Left lung (tissue), 14 donors: ENCODE results near the gene MAMLD1. TPM values are rescaled to one million over a fixed set of nuclear protein-coding genes. Genes with fewer than 3 reads are reported as not detected.

ENCODE experiments used
- ATAC-seq: fragments of 200-7000 bp; cut with Tn5 transposase; one replicate; pipeline ENCODE4 v1.9.1; 2020; ENCODE audit warnings: moderate library complexity
- DNase-seq, 4 donors: peaks; one replicate each; pipeline ENCODE4 v3.0.0-alpha.2; 2013 to 2020
- H3K27ac ChIP-seq, 2 donors: fragments of 200-600 bp; sonication (generic) in 1 of 2; one replicate each; pipeline versions ENCODE4 v1.5.0 to v1.8.0; 2020 to 2021
- H3K27me3 ChIP-seq, 2 donors: fragments of 200-600 bp; sonication (generic) in 1 of 2; one replicate each; pipeline versions ENCODE4 v1.5.0 to v1.8.0; 2020 to 2021
- H3K36me3 ChIP-seq, 2 donors: fragments of 200-600 bp; sonication (generic) in 1 of 2; one replicate each; pipeline versions ENCODE4 v1.5.0 to v1.8.0; 2020 to 2021
- H3K4me1 ChIP-seq, 2 donors: fragments of 200-600 bp; one replicate each; pipeline ENCODE4 v1.8.0; 2021
- H3K4me3 ChIP-seq, 2 donors: fragments of 200-600 bp; sonication (generic) in 1 of 2; one replicate each; pipeline versions ENCODE4 v1.5.0 to v1.8.0; 2020 to 2021; ENCODE audit warnings: mild to moderate bottlenecking in 1 of 2
- H3K9me3 ChIP-seq, 2 donors: fragments of 200-600 bp; sonication (generic) in 1 of 2; one replicate each; pipeline versions ENCODE4 v1.5.0 to v1.8.0; 2020 to 2021
- CTCF ChIP-seq, 2 donors: fragments of 200-600 bp; sonication (generic) in 1 of 2; IDR thresholded peaks; one replicate each; pipeline versions ENCODE4 v1.5.0 to v1.8.0; 2021; ENCODE audit warnings: antibody characterized with exemption in 2 of 2
- intact Hi-C, 2 donors: fragments of 100-400 bp; cut with DNase I; formaldehyde crosslinking; loops; one replicate each; pipeline versions ENCODE4 v1.11.2 to v1.14.2; 2022
- long read RNA-seq, 12 donors: library from polyadenylated mRNA in 2 of 12; unstranded in 2 of 12; transcript quantifications; one replicate each; pipeline ENCODE4 v2.0.0 and lab custom pipeline, GENCODE V29; 2019 to 2026
- polyA plus RNA-seq, 6 donors: library from polyadenylated mRNA; unstranded; fragments of 120-200 nt; gene quantifications; one replicate each; pipeline ENCODE4 v1.2.1, GENCODE V29; 2013; ENCODE audit not compliant: insufficient read length in 6 of 6
- total RNA-seq, 2 donors: library from RNA; stranded (reverse); fragmentation: NEBNext Ultra II Directional; extraction: Animal tissue kit (Norgen Biotek cat#: 25700); gene quantifications; one replicate each; pipeline ENCODE4 v1.2.1, GENCODE V29; 2021
- donor health status: DM: no; HTN: yes; CAD: no.
- donor health status: DM: no; HTN: no; CAD: no.

MAMLD1 gene
- total RNA-seq (1 to 10 TPM; 3.6 to 4.0 TPM), polyA plus RNA-seq (10 to 100 TPM; 12.9 to 18.4 (median 15.8) TPM)
- long read RNA-seq, donor 1, partial matches to known transcripts = 0 of 1 reads
- long read RNA-seq, donor 1, other reads (novel, unspliced or antisense) = 0 of 1 reads
- long read RNA-seq, donor 2 = 0 reads
- long read RNA-seq, donor 3 = 0 reads
- long read RNA-seq, donor 4 = 0 reads
- long read RNA-seq, donor 5, full-length matches to known transcripts = 3 of 3 reads
- long read RNA-seq, donor 5, partial matches to known transcripts = 0 of 3 reads
- long read RNA-seq, donor 5, other reads (novel, unspliced or antisense) = 0 of 3 reads
- long read RNA-seq, donor 6, partial matches to known transcripts = 0 of 2 reads
- long read RNA-seq, donor 6, other reads (novel, unspliced or antisense) = 0 of 2 reads
- long read RNA-seq, donor 7 = 0 reads
- long read RNA-seq, donor 8, partial matches to known transcripts = 0 of 4 reads
- long read RNA-seq, donor 8, other reads (novel, unspliced or antisense) = 0 of 4 reads
- long read RNA-seq, donor 9 = 0 reads
- long read RNA-seq, donor 10, partial matches to known transcripts = 0 of 1 reads
- long read RNA-seq, donor 10, other reads (novel, unspliced or antisense) = 1 of 1 reads
- long read RNA-seq, donor 11 = 0 reads
- long read RNA-seq, donor 12 = 0 reads

- peak within 1 kb of the TSS; percentile 57 to 82 for H3K27ac ChIP-seq
- no peak for TF ChIP-seq CTCF (IDR thresholded peaks at IDR 0.05)
- DNase-seq (peak; percentile 65 to 84 (median 77)), ATAC-seq (peak; percentile 68)
- H3K27me3 ChIP-seq = peaks cover 0 to 52% of the 10 kb centered on the region in 2 donors
- no peaks in the 10 kb centered on the region for H3K36me3 ChIP-seq
- peak within 1 kb of the TSS; percentile 42 to 52 for H3K4me3 ChIP-seq
- H3K9me3 ChIP-seq = no peaks in the 10 kb centered on the region
- intact Hi-C loops = no loop called here
- H3K4me1 ChIP-seq = peaks cover 0 to 23% of the 10 kb centered on the region in 2 donors
Observed at GRCh38 chrX:150362599-150363481, at the start of gene MAMLD1. MAMLD1 (plus strand) TSS chrX:150363317; CDS start chrX:150445517, 82,200 bp downstream.

GRCh38 chrX:150313514-150313913 lies 49.6 kb upstream of the MAMLD1 start:
- no peaks in the 10 kb centered on the region for H3K36me3 ChIP-seq
- no peaks in the 10 kb centered on the region for H3K4me1 ChIP-seq
- intact Hi-C loops = no loop called here
- ATAC-seq = no peak
- no peak for TF ChIP-seq CTCF (IDR thresholded peaks at IDR 0.05)
- H3K4me3 ChIP-seq = no peak overlapping the region
- no peak overlapping the region for H3K27ac ChIP-seq
- no peaks in the 10 kb centered on the region for H3K27me3 ChIP-seq
- DNase-seq = no peak
- H3K9me3 ChIP-seq = no peaks in the 10 kb centered on the region

GRCh38 chrX:150314186-150314585 lies 48.9 kb upstream of the MAMLD1 start:
- no peak for ATAC-seq
- intact Hi-C loops = no loop called here
- H3K4me1 ChIP-seq = no peaks in the 10 kb centered on the region
- H3K4me3 ChIP-seq = no peak overlapping the region
- DNase-seq = no peak
- no peaks in the 10 kb centered on the region for H3K9me3 ChIP-seq
- H3K36me3 ChIP-seq = no peaks in the 10 kb centered on the region
- no peak overlapping the region for H3K27ac ChIP-seq
- no peak for TF ChIP-seq CTCF (IDR thresholded peaks at IDR 0.05)
- no peaks in the 10 kb centered on the region for H3K27me3 ChIP-seq

GRCh38 chrX:150316564-150316963 lies 46.6 kb upstream of the MAMLD1 start:
- no peak overlapping the region for H3K27ac ChIP-seq
- no peaks in the 10 kb centered on the region for H3K36me3 ChIP-seq
- DNase-seq (peak in 1 of 4 donors; percentile 34), ATAC-seq (no peak)
- no peak for TF ChIP-seq CTCF (IDR thresholded peaks at IDR 0.05)
- no peaks in the 10 kb centered on the region for H3K9me3 ChIP-seq
- no peaks in the 10 kb centered on the region for H3K4me1 ChIP-seq
- intact Hi-C loops = no loop called here
- H3K27me3 ChIP-seq = no peaks in the 10 kb centered on the region
- no peak overlapping the region for H3K4me3 ChIP-seq
